Esophagus muscularis mucosa (tissue), 3 donors: Measurements from ENCODE around the gene PRLH.

ENCODE experiments used
- POLR2A ChIP-seq: fragments of 450-650 bp; IDR thresholded peaks from one replicate; pipeline ENCODE4 v1.6.1; 2017; ENCODE audit warnings: antibody characterized with exemption, moderate library complexity, mild to moderate bottlenecking, low read depth
- POLR2AphosphoS5 ChIP-seq, 2 donors: sonication (generic); formaldehyde crosslinking; IDR thresholded peaks; one replicate each; pipeline ENCODE4 v1.6.1; 2017; ENCODE audit warnings: antibody characterized with exemption in 2 of 2
- TF ChIP-seq, protein P1 (sequence below), 3 experiments: fragments of 200-600 bp in 2 of 3; fragments of 450-650 bp in 1 of 3; sonication (generic) in 2 of 3; IDR thresholded peaks; one replicate each; pipeline ENCODE4 v1.5.1; 2017 to 2019; ENCODE audit warnings: antibody characterized with exemption in 3 of 3, mild to moderate bottlenecking in 2 of 3, moderate library complexity in 1 of 3

DNA sequence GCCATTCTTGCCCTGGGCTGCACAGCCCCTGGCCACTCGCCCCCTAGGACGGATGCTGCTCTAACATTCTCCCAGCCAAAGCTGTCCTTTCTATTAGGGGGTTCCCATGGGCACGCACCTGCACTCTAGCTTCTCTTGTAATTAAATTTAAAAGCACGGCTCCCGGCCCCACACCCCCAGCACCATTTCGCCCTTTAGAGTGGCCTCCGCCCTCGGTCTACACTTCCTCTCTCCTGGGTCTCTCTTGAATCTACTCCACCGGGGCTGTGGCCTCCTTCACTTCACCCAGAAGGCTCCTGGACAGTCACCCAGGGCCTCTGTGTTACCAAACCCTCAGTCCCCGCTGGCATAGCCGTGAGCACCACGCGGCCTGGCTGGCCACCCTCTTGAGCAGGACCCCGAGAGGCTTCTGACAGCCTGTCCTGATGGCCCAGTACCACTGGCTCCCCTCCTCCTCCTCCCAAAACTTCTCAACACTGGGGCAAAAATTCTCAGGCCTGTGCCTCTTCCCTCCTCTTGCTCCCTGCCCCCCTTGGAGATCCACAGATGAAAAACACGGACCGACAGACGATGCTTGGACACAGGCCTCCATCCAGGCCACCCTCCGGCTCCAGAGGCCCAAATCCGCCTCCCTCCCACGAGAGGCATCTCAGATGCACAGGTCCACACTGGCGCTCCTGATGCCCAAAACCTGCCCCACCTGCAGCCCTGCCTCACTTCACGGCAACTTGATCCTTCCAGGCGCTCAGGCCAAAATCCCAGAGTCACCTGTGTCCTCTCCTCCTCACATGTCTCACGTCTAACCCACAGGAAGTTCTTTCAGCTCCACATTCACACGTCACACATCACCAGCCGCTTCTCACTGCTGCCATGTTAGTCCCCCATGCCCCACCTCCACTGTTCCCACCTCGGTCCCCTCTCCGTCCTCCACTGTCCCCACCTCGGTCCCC, 31.1 kb downstream of the PRLH start:
- no peak for TF ChIP-seq POLR2A
- TF ChIP-seq, protein P1, sequence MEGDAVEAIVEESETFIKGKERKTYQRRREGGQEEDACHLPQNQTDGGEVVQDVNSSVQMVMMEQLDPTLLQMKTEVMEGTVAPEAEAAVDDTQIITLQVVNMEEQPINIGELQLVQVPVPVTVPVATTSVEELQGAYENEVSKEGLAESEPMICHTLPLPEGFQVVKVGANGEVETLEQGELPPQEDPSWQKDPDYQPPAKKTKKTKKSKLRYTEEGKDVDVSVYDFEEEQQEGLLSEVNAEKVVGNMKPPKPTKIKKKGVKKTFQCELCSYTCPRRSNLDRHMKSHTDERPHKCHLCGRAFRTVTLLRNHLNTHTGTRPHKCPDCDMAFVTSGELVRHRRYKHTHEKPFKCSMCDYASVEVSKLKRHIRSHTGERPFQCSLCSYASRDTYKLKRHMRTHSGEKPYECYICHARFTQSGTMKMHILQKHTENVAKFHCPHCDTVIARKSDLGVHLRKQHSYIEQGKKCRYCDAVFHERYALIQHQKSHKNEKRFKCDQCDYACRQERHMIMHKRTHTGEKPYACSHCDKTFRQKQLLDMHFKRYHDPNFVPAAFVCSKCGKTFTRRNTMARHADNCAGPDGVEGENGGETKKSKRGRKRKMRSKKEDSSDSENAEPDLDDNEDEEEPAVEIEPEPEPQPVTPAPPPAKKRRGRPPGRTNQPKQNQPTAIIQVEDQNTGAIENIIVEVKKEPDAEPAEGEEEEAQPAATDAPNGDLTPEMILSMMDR (IDR thresholded peaks at IDR 0.05), result no peak
- TF ChIP-seq POLR2AphosphoS5 (IDR thresholded peaks at IDR 0.05), result no peak
